ENCODE measurements around the gene FSD2.

DNA sequence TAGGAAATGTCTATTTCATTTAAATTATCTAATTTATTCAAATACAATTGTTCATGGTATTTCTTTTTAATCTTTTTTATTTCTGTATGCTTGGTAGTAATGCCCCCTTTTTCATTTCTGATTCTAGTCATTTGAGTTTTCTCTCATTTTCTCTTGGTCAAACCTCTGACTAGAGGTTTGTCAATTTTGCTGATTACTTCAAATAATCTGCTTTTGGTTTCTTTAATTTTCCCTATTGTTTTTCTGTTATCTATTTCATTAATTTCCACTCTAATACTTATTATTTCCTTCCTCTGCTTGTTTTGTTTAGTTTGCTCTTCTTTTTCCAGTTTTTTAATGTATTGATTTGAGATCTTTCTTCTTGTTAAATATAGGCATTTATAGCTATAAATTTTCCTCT is 12.1 kb downstream of the FSD2 start:
- TF ChIP-seq POLR2A (IDR thresholded peaks at IDR 0.05): no peak
- no peak for TF ChIP-seq CTCF (IDR thresholded peaks at IDR 0.05)
- no peak for TF ChIP-seq EP300 (IDR thresholded peaks at IDR 0.05)

Data from upper lobe of left lung (tissue), 4 donors.